Measurements from ENCODE around the gene CRNKL1.

GRCh38 chr20:20024942-20025341 is 27.3 kb downstream of the CRNKL1 start:
- TF ChIP-seq MAX (IDR thresholded peaks at IDR 0.05; ENCODE audit: low read depth) (no peak), USF2 (IDR thresholded peaks at IDR 0.05; ENCODE audit: borderline replicate concordance, low read depth, low read length) (no peak), CTCF (IDR thresholded peaks at IDR 0.05) (no peak)

Data from SK-N-SH (cell line).